Ishikawa (cell line): ENCODE results near the gene GPR18.

Source experiments
- CEBPB ChIP-seq: IDR thresholded peaks from 2 replicates; pipeline ENCODE4 v1.6.1; 2012
- CREB1 ChIP-seq: IDR thresholded peaks from 2 replicates; pipeline ENCODE4 v1.6.1; 2012; ENCODE audit warnings: low read depth
- EGR1 ChIP-seq: IDR thresholded peaks from 2 replicates; pipeline ENCODE4 v1.6.1; 2012
- EP300 ChIP-seq: IDR thresholded peaks from 2 replicates; pipeline ENCODE4 v1.6.1; 2012; ENCODE audit warnings: borderline replicate concordance
- FOXM1 ChIP-seq: IDR thresholded peaks from 2 replicates; pipeline ENCODE4 v1.6.1; 2012; ENCODE audit warnings: low read depth, borderline replicate concordance
- NFIC ChIP-seq: IDR thresholded peaks from 2 replicates; pipeline ENCODE4 v1.6.1; 2012
- RAD21 ChIP-seq: IDR thresholded peaks from 2 replicates; pipeline ENCODE4 v1.6.1; 2012; ENCODE audit warnings: low read depth
- TAF1 ChIP-seq: IDR thresholded peaks from 2 replicates; pipeline ENCODE4 v1.6.1; 2012; ENCODE audit warnings: low read depth, mild to moderate bottlenecking
- TCF12 ChIP-seq: IDR thresholded peaks from 2 replicates; pipeline ENCODE4 v1.6.1; 2012; ENCODE audit warnings: low read depth
- TEAD4 ChIP-seq: IDR thresholded peaks from 2 replicates; pipeline ENCODE4 v1.6.1; 2012
- YY1 ChIP-seq: IDR thresholded peaks from 2 replicates; pipeline ENCODE4 v1.6.1; 2012; ENCODE audit warnings: low read depth
- ZBTB7A ChIP-seq: IDR thresholded peaks from 2 replicates; pipeline ENCODE4 v1.6.1; 2012; ENCODE audit warnings: low read depth
- TF ChIP-seq, protein P1 (sequence below): IDR thresholded peaks from 2 replicates; pipeline ENCODE4 v1.6.1; 2012; ENCODE audit warnings: low read depth, mild to moderate bottlenecking
- TF ChIP-seq, protein P2 (sequence below): IDR thresholded peaks from 2 replicates; pipeline ENCODE4 v1.6.1; 2012
- TF ChIP-seq, protein P3 (sequence below): IDR thresholded peaks from 2 replicates; pipeline ENCODE4 v1.6.1; 2012

The GPR18 gene, protein sequence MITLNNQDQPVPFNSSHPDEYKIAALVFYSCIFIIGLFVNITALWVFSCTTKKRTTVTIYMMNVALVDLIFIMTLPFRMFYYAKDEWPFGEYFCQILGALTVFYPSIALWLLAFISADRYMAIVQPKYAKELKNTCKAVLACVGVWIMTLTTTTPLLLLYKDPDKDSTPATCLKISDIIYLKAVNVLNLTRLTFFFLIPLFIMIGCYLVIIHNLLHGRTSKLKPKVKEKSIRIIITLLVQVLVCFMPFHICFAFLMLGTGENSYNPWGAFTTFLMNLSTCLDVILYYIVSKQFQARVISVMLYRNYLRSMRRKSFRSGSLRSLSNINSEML

DNA sequence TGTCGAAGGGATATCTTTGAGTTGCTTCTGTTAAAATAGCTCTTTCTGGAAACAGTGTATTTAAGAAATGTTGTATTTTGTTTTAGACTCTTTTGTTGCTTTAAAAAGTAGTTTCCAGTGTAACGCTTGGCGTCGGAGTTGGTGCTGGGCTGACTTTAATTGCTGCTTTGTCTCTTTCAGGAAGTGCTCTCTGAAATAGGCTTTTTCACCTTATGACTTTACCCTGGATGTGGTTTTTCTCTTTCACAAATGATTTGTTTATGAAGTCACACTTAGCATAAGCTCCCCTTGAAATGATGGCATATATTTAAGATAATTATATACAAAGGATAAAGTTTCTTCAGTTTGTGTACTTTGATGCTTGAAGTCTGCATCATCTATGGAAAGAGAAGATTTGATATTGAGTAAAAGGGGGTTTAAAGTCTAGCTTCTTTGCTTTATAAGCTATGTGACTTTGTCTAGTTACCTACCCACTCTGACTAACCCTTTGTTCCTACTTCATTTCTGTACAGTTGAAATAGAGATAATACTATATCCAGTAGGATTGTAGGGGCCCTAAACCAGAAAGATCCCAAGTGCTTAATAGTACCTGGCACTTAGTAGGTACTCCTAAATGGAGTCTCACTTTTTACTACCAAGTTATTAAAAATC is at the start of gene GPR18:
TSS of gene GPR18 (minus strand) at position 170 of the 651 bp plus-strand sequence. CDS start 2,507 bp downstream, outside the sequence.
- TF ChIP-seq EP300, result no peak
- TF ChIP-seq, protein P1, sequence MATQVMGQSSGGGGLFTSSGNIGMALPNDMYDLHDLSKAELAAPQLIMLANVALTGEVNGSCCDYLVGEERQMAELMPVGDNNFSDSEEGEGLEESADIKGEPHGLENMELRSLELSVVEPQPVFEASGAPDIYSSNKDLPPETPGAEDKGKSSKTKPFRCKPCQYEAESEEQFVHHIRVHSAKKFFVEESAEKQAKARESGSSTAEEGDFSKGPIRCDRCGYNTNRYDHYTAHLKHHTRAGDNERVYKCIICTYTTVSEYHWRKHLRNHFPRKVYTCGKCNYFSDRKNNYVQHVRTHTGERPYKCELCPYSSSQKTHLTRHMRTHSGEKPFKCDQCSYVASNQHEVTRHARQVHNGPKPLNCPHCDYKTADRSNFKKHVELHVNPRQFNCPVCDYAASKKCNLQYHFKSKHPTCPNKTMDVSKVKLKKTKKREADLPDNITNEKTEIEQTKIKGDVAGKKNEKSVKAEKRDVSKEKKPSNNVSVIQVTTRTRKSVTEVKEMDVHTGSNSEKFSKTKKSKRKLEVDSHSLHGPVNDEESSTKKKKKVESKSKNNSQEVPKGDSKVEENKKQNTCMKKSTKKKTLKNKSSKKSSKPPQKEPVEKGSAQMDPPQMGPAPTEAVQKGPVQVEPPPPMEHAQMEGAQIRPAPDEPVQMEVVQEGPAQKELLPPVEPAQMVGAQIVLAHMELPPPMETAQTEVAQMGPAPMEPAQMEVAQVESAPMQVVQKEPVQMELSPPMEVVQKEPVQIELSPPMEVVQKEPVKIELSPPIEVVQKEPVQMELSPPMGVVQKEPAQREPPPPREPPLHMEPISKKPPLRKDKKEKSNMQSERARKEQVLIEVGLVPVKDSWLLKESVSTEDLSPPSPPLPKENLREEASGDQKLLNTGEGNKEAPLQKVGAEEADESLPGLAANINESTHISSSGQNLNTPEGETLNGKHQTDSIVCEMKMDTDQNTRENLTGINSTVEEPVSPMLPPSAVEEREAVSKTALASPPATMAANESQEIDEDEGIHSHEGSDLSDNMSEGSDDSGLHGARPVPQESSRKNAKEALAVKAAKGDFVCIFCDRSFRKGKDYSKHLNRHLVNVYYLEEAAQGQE, result no peak
- TF ChIP-seq CEBPB, result no peak
- TF ChIP-seq YY1, result no peak
- no peak for TF ChIP-seq CREB1
- TF ChIP-seq NFIC, result no peak
- TF ChIP-seq TAF1, result no peak
- TF ChIP-seq ZBTB7A, result no peak
- no peak for TF ChIP-seq TEAD4
- TF ChIP-seq TCF12, result no peak
- TF ChIP-seq, protein P2, sequence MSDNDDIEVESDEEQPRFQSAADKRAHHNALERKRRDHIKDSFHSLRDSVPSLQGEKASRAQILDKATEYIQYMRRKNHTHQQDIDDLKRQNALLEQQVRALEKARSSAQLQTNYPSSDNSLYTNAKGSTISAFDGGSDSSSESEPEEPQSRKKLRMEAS, result no peak

DNA sequence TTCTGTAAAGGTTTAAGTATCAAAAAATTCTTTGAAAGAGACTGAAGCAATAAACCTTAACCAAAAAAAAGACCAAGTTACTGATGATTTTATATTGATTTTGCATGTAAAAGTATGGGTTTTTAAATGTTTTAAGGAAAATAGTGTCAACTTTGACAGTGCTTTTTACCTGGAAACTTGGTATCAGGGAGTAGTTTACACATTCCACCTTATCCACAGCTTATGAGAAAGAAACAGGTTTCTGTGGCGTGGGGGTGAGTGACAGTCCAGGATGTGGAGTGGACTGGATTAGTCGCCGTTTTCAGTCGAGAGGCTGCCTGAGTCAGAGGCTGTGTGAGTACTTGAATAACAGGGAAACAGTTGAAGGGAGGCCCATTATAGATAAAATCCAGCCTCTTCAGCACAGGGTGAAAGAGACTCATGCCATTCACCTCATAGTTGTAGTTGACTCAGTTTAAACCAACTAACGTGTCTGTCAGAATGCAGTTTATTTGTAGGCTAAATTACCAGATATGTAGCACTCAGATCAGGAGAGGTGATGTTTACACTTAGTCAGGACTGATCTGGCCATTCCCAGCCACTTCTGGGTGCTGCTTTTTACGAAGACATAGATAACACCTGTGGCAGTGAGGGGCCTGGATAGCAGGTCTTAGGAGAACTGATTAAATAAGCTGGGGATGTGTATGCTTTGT is 49.6 kb upstream of the GPR18 start:
- TF ChIP-seq, protein P1, result no peak
- TF ChIP-seq, protein P2, result no peak
- TF ChIP-seq RAD21 (no peak), ZBTB7A (no peak), CREB1 (no peak), YY1 (no peak), EP300 (no peak), TCF12 (no peak), FOXM1 (no peak), CEBPB (no peak)

DNA sequence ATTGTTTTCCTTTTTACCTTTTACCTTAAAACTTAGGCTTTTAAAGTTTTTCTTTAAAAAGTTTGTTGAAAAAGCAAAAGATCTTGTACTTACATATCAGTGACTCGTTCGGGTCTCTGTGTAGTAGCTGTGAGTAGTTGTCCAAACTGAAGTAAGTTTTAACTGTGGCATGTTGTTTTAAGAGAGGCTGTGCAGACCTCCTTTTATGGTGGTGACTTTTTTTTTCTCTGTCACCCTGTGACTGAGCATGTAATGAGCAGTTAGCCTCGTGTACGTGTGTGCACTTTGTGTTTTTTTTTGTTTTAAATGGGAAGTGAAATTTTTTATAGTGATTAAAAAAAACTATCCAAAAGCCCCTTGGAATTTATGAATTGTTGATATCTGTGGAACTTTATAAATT is 49.1 kb upstream of the GPR18 start, which contains the start of gene GPR183:
TSS of gene GPR183 (minus strand) at position 153 of the 400 bp plus-strand sequence. CDS start 11,254 bp downstream, outside the sequence.
- TF ChIP-seq CREB1, result no peak
- TF ChIP-seq CEBPB, result no peak
- TF ChIP-seq, protein P3, sequence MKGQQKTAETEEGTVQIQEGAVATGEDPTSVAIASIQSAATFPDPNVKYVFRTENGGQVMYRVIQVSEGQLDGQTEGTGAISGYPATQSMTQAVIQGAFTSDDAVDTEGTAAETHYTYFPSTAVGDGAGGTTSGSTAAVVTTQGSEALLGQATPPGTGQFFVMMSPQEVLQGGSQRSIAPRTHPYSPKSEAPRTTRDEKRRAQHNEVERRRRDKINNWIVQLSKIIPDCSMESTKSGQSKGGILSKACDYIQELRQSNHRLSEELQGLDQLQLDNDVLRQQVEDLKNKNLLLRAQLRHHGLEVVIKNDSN, result no peak
- TF ChIP-seq EP300, result no peak
- no peak for TF ChIP-seq TEAD4
- no peak for TF ChIP-seq NFIC
- TF ChIP-seq TCF12, result no peak
- no peak for TF ChIP-seq RAD21
- TF ChIP-seq YY1, result no peak
- TF ChIP-seq FOXM1, result no peak
- TF ChIP-seq, protein P1, result no peak
- no peak for TF ChIP-seq TAF1
- TF ChIP-seq, protein P2, result no peak
- TF ChIP-seq EGR1, result no peak
- no peak for TF ChIP-seq ZBTB7A
